ENCODE measurements around the gene USP9Y. TPM values are rescaled to one million over a fixed set of nuclear protein-coding genes. Genes with fewer than 3 reads are reported as not detected.

USP9Y gene
- total RNA-seq, 1 donor = 11.3 TPM

Other genes starting within 250 kb of the USP9Y start
- gene DDX3Y, start 203.6 kb downstream of the USP9Y start, total RNA-seq = 99.4 TPM